ENCODE results near the gene TNFRSF18.

DNA sequence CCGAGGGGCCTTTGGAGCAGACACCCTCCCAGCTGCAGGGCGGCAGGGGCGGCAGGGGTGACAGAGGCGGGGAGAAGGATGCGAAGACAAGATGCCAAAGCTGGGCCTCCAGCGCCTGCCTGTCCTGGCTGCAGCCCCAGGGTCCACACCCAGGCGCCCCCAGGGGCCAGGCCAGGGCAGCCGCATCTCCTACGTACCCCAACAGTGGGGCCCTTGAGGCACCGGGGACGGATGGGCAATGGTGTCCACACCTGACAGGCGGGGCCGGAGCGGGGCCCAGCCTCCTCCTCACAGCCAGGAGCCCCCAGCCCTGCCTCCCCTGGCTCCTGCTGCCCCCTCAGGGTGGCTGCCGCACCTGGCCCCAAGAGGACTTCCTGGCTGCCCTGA is 32.8 kb upstream of the TNFRSF18 start:
- TF ChIP-seq, protein P1, sequence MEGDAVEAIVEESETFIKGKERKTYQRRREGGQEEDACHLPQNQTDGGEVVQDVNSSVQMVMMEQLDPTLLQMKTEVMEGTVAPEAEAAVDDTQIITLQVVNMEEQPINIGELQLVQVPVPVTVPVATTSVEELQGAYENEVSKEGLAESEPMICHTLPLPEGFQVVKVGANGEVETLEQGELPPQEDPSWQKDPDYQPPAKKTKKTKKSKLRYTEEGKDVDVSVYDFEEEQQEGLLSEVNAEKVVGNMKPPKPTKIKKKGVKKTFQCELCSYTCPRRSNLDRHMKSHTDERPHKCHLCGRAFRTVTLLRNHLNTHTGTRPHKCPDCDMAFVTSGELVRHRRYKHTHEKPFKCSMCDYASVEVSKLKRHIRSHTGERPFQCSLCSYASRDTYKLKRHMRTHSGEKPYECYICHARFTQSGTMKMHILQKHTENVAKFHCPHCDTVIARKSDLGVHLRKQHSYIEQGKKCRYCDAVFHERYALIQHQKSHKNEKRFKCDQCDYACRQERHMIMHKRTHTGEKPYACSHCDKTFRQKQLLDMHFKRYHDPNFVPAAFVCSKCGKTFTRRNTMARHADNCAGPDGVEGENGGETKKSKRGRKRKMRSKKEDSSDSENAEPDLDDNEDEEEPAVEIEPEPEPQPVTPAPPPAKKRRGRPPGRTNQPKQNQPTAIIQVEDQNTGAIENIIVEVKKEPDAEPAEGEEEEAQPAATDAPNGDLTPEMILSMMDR (conservative IDR thresholded peaks at IDR 0.05; ENCODE audit: low read length), result no peak
- TF ChIP-seq EZH2phosphoT487 (IDR thresholded peaks at IDR 0.05; ENCODE audit: borderline replicate concordance), result no peak
